Activated T-helper 2 cell treated with anti-CD3 and anti-CD28 coated beads, Interferon-gamma antibody, Interleukin-2, Interleukin-4, amounts not matched to agents 10 μg/mL and 5 μg/mL and 100 μg/mL, durations not matched to agents 14 hours and 24 hours and 36 hours (primary cell): ENCODE data around the gene ISL2. TPM values are rescaled to one million over a fixed set of nuclear protein-coding genes. Genes with fewer than 3 reads are reported as not detected.

Experiments used
- DNase-seq: peaks from one replicate; pipeline ENCODE4 v3.0.0; 2021; ENCODE audit warnings: low spot score
- H3K27ac Mint-ChIP-seq: one replicate; pipeline ENCODE4 v1.8.0; 2021; ENCODE audit warnings: mixed read lengths
- H3K27me3 Mint-ChIP-seq: one replicate; pipeline ENCODE4 v1.8.0; 2021; ENCODE audit warnings: low read depth, mixed read lengths
- H3K36me3 Mint-ChIP-seq: one replicate; pipeline ENCODE4 v1.8.0; 2021; ENCODE audit warnings: low read depth, mixed read lengths
- H3K4me1 Mint-ChIP-seq: one replicate; pipeline ENCODE4 v1.8.0; 2021; ENCODE audit warnings: low read depth, mixed read lengths
- H3K4me3 Mint-ChIP-seq: one replicate; pipeline ENCODE4 v1.8.0; 2021; ENCODE audit warnings: low read depth, mild to moderate bottlenecking, moderate library complexity, mixed read lengths
- H3K9me3 Mint-ChIP-seq: one replicate; pipeline ENCODE4 v1.8.0; 2021; ENCODE audit warnings: mixed read lengths
- intact Hi-C: fragments of 100-400 bp; cut with micrococcal nuclease; formaldehyde crosslinking; loops from one replicate; pipeline ENCODE4 v1.15.1; 2023
- total RNA-seq: library from RNA; stranded (reverse); gene quantifications from 2 replicates; pipeline ENCODE4 v1.2.3, GENCODE V29; 2022

Gene ISL2
- total RNA-seq, 1 donor from 2014 or later, result 1.8 TPM

DNA sequence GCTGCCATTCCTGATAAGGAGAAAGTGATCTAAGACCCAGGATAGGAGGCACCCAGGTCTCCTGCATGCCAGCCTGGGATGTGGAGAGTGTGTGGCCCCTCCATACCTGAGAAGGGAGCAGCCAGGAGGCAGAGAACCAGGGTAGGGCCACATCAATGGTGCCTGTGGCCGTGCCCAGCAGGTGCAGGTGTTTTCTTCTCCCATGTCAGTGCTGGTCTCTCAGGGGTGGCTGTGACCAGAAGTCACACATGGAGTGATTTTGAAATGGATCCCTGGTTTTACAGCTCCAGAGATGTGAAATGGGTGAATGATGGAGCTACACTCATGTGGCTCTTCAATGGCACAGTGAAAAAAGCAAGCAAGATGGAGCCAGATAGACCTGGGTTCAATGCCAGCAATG, 3.3 kb upstream of the ISL2 start:
- Mint-ChIP-seq H3K4me1 (peaks cover 18% of the 10 kb centered on the region), H3K27ac (no peak overlapping the region), H3K4me3 (no peak overlapping the region), H3K27me3 (peaks cover 48% of the 10 kb centered on the region), H3K36me3 (peaks cover 3% of the 10 kb centered on the region), H3K9me3 (no peaks in the 10 kb centered on the region)
- intact Hi-C loops, result loop anchor here (5.0 kb wide), 1 partner anchor 141 kb away; no protein-coding TSS in a partner anchor
- DNase-seq, result no peak

DNA sequence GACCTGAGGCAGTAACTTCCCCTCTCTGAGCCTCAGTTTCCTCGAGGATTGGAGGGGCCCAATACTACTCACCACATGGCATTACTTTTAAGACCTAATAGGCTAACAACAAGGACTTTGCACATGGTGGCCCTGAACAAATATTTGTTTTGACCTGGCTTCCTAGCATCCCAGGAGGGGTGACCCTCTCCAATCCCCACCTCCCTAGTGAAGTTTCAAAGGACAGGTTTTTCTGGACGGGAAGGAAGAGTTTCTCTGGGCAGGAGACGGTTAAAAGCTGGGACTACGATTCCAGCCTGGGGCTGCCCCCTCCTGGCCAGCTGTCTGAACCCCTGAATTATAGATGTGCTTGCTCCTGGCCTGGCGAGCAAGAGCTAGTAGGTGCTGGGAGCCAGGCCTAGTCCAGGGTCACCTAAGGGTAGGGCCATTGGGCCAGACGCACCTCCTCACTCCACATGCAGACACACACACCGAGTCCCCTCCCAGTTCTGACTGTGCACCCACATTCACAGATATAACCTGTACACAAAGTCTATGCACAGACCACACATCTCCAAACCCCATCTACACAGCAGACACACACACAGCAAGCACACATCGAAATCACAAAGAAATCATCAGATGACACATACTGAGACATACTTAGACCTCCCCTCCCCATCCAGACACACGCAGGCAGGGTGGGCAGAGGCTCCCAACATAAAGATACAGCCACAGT, 2.7 kb upstream of the ISL2 start:
- Mint-ChIP-seq H3K36me3 (peaks cover 9% of the 10 kb centered on the region), H3K4me1 (peaks cover 22% of the 10 kb centered on the region), H3K4me3 (no peak overlapping the region), H3K27ac (no peak overlapping the region), H3K27me3 (peaks cover 51% of the 10 kb centered on the region), H3K9me3 (no peaks in the 10 kb centered on the region)
- DNase-seq, result no peak
- intact Hi-C loops, result loop anchor here (5.0 kb wide), 1 partner anchor 142 kb away; no protein-coding TSS in a partner anchor

DNA sequence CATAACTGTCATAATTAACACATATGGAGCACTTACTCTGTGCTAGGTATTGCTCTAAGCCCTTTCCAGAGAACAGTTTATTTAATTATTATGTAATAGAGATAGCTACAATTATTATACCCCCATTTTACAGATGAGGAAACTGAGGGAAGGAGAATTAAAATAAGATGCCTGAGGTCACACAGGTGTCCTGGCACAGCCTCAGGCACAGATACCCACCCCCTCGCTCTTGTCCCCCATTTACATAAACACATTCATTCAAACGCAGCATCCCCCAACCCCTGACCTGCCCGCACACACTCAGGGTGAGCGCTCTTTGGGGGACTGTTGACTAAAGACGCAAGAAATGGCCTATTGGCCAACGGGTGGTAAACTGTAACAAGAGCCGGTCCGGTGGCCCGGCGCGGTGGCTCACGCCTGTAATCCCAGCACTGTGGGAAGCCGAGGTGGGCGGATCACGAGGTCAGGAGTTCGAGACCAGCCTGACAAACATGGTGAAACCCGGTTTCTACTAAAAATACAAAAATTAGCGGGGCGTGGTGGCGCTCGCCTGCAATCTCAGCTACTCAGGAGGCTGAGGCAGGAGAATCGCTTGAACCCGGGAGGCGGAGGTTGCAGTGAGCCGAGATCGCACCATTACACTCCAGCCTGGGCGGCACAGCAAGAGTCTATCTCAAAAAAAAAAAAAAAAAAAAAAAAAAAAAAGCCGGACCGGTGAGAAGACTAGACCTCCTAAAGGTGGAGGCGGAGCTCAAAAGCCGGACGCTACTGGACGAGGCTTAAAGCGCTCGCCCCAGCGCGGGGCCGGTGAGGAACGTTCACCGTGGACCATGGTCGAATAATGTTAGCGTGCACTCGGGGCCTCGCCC, 1.9 kb upstream of the ISL2 start:
- intact Hi-C loops, result loop anchor here (5.0 kb wide), 1 partner anchor 142 kb away; no protein-coding TSS in a partner anchor
- Mint-ChIP-seq H3K4me3 (peak overlapping the region; percentile 37), H3K27ac (no peak overlapping the region), H3K9me3 (no peaks in the 10 kb centered on the region), H3K4me1 (peaks cover 25% of the 10 kb centered on the region), H3K36me3 (peaks cover 9% of the 10 kb centered on the region), H3K27me3 (peaks cover 51% of the 10 kb centered on the region)
- no peak for DNase-seq

DNA sequence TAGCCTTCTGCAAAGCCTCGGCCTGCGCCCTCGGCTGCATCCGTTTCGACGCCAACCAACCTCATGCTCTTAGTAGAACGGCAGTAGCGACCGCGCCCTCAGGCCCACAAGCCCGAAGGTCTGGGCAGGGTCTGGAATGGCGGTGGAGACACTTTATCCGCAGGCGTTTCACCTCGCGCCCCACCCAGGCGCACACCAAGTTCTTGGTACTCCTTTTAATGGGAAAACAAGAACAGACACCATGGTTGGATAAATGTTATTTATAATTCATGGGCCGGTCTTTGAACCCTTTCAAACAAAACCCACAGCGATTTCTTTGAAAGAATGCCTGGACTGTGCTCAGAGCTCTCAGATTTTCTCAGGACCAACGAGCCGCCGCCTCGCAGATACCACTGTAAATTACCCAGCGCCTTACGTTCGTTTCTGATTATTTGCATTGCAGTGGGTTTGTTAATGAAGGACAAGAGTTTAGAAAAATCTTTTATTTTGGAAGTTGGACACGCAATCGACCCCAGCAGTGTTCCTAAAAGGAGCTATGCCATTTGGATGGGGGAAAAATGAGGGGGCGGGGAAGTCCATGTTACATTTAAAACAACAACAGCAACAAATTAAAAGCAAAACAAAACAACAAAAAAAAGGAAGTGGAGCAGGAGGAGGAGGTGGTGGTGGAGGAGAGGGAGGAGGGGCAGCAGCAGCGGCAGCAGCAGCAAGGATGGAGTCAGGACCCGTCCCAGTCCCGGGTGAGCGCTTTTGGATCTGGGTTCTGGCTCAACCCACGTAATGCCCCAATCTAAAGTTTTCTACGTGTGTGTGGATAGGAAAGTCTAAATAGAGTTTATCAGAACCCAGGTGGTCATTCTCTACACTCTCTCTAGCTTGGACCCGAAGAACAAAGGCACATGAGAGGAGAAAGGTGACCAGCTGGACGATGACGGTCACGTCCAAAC, 993 bp upstream of the ISL2 start:
- no peak for DNase-seq

DNA sequence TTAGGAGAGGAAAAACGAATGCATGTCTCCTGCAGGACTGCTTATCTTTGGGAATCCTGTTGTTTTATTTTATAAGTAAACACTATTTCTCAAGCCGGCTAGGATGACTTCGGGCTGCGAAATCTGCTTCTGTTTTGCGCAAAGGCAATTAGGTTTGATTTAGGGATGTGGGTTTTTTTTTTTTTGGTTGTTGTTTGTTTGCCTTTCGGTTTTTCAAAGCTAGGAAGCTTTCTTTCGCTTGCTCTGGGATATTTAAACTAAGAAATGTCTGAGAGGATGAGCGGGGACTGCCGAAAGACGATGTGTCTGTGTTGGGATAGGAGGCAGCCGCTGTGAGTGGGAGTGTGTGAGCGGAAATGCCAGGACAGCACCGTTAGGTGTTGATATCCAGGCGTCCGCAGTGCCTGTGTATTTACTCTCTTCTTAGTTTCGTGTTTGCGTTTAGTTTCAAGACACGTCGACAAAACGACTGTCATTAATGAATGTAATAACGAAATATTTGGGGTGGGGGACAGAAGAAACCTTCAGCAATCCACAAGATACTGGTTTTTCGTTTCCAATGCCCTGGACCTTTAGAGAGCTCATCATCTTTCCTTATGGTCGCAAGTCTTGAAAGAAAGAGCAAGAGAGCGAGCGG, 604 bp downstream of the ISL2 start:
- DNase-seq, result no peak

More for the DNA sequence above, 993 bp upstream of the ISL2 start:
- intact Hi-C loops, result loop anchor here (2.0 kb wide), 2 partner anchors 25 to 101 kb away; partner anchors contain the start of gene ETFA
- peaks cover 53% of the 10 kb centered on the region for H3K27me3 Mint-ChIP-seq
- H3K36me3 Mint-ChIP-seq, result peaks cover 16% of the 10 kb centered on the region
- no peaks in the 10 kb centered on the region for H3K9me3 Mint-ChIP-seq
- H3K27ac Mint-ChIP-seq, result peak overlapping the region; percentile 67
- H3K4me3 Mint-ChIP-seq, result peak overlapping the region; percentile 85
- peaks cover 33% of the 10 kb centered on the region for H3K4me1 Mint-ChIP-seq

DNA sequence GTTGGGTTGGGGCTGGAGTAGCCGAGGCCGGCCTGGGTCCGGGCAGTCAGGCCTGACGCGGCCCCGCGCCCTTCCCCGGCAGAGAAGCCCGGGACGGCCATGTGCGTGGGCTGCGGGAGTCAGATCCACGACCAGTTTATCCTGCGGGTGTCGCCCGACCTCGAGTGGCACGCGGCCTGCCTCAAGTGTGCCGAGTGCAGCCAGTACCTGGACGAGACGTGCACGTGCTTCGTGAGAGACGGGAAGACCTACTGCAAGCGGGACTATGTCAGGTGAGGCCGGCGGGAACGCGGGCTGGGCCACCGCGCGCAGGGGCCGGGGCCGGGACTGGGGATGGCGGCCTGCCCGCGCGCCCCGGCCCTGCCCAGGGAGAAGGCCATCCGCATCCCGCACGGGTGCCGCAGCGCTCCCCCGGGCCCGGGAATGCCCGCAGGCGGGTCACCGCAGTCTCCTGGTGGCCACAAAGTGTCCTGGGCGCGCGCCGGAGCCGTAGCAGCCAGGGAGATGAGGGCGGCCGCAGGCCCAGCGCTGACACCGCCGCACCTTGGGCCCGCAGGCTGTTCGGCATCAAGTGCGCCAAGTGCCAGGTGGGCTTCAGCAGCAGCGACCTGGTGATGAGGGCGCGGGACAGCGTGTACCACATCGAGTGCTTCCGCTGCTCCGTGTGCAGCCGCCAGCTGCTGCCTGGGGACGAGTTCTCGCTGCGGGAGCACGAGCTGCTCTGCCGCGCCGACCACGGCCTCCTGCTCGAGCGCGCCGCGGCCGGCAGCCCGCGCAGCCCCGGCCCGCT, 1.3 kb downstream of the ISL2 start:
- H3K4me3 Mint-ChIP-seq, result peak overlapping the region; percentile 76
- intact Hi-C loops, result loop anchor here (2.0 kb wide), 2 partner anchors 27 to 103 kb away; partner anchors contain the start of gene ETFA
- peaks cover 24% of the 10 kb centered on the region for H3K36me3 Mint-ChIP-seq
- no peaks in the 10 kb centered on the region for H3K9me3 Mint-ChIP-seq
- peaks cover 39% of the 10 kb centered on the region for H3K4me1 Mint-ChIP-seq
- no peak overlapping the region for H3K27ac Mint-ChIP-seq
- H3K27me3 Mint-ChIP-seq, result peaks cover 59% of the 10 kb centered on the region
- no peak for DNase-seq

More for the DNA sequence above, 604 bp downstream of the ISL2 start:
- peaks cover 39% of the 10 kb centered on the region for H3K4me1 Mint-ChIP-seq
- H3K9me3 Mint-ChIP-seq, result no peaks in the 10 kb centered on the region
- peak overlapping the region; percentile 76 for H3K4me3 Mint-ChIP-seq
- H3K27ac Mint-ChIP-seq, result peak overlapping the region; percentile 62
- intact Hi-C loops, result loop anchor here (2.0 kb wide), 2 partner anchors 26 to 102 kb away; partner anchors contain the start of gene ETFA
- peaks cover 60% of the 10 kb centered on the region for H3K27me3 Mint-ChIP-seq
- H3K36me3 Mint-ChIP-seq, result peaks cover 24% of the 10 kb centered on the region

DNA sequence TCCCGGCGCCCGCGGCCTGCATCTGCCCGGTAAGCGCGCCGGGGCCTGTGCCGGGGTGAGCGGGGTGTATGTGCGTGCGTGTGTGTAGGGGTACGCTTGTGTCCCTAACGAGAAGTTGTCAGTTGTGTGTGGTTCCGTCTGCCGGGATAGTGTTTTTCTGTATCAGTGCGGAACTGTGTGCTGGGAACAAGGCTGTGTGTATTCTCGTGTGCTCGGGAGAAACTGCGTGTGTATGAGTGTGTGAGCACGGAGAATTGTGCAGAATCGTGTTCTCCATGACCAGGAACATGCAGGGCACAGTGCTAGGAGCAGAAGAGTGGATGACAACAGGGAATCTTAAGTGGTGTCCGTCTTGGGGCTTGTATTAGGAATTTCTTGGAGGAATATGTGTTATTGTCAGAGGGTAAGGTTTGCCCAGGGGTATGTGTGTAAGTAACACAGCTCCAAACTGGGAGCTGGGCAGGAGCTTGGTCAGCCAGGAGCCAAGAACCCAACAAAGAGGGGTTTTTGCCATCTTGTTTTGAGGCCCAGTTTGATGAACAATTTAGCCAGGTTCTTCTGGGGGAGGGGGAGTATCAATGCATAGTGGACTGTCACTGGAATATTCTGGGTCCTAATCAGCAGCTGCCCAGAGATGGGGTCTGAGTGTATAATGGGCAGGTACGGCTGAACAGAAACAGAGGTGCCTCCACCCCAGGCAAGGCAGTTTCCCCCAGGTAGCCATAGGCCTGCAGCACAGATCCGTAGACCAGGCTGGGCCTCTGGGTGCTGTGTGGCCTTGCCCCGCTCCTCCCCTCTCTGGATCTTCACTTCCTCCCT, 2.1 kb downstream of the ISL2 start:
- no peaks in the 10 kb centered on the region for H3K9me3 Mint-ChIP-seq

DNA sequence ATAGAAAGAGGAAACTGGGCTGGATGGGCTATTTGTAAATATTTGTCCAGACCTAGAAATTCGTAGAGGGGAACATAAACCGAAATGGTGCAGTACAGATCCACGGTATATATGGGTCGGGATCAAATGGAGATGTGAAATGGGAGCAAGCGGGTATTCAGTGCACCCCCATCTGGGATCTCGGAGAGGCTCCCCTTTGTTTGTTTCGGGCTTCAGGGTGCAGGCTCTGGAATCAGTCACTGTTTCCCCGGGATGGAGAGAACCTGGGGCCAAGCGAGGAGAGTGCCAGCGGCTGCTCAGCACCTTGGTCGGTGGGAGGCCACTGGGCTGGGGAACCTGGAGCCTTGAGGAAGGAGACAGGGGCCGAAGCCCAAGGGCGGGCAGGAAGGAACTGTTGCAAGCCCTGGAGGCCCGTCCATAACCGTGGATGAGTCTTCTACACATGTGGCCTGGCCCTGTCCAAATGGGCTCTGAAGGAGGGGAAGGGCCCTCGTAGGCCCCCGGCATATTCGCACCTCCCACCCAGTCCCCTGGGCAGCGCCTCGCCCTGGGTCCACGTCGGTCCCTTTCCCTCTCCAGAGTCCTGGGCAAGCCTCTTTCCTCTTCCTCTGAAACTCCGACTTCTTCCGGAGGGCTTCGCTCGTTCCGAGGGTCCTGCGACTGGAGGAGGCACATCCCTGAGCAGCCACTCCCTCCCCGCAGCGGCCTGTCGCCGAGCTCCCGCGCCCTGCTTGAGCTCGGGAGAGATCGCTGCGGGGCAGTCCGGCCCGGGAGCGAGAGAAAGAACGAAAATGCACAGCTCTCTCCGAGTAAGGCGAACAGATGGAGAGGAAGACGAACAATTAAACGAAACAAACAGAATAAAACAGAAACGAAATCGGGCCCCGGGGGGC, 3.0 kb downstream of the ISL2 start:
- H3K36me3 Mint-ChIP-seq, result peaks cover 24% of the 10 kb centered on the region
- H3K27me3 Mint-ChIP-seq, result peaks cover 71% of the 10 kb centered on the region
- intact Hi-C loops, result loop anchor here (5.0 kb wide), 1 partner anchor 282 kb away; the partner anchor contains the start of gene TMEM266
- peak overlapping the region; percentile 59 for H3K27ac Mint-ChIP-seq
- H3K9me3 Mint-ChIP-seq, result no peaks in the 10 kb centered on the region
- peaks cover 40% of the 10 kb centered on the region for H3K4me1 Mint-ChIP-seq
- no peak for DNase-seq
- peak overlapping the region; percentile 80 for H3K4me3 Mint-ChIP-seq

More for the DNA sequence above, 2.1 kb downstream of the ISL2 start:
- Mint-ChIP-seq H3K4me1 (peaks cover 40% of the 10 kb centered on the region), H3K27ac (no peak overlapping the region), H3K36me3 (peaks cover 24% of the 10 kb centered on the region), H3K27me3 (peaks cover 66% of the 10 kb centered on the region), H3K4me3 (peak overlapping the region; percentile 41)
- no peak for DNase-seq
- intact Hi-C loops, result no loop called here

DNA sequence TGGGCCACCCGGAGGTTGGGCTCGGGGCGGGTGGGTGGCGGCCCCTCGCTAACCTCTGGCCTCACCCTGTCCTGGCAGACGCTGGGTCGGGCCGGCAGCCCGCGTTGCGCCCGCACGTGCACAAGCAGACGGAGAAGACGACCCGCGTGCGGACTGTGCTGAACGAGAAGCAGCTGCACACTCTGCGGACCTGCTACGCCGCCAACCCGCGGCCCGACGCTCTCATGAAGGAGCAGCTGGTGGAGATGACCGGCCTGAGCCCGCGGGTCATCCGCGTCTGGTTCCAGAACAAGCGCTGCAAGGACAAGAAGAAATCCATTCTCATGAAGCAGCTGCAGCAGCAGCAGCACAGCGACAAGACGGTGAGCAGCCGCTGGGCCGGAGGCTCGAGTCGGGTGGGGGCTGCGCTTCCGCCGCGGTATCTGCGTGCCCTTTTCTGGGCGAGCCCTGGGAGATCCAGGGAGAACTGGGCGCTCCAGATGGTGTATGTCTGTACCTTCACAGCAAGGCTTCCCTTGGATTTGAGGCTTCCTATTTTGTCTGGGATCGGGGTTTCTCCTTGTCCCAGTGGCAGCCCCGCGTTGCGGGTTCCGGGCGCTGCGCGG, 3.7 kb downstream of the ISL2 start:
- peak; percentile 26 for DNase-seq
- intact Hi-C loops, result loop anchor here (5.0 kb wide), 1 partner anchor 283 kb away; the partner anchor contains the start of gene TMEM266
- no peak overlapping the region for H3K27ac Mint-ChIP-seq
- no peaks in the 10 kb centered on the region for H3K9me3 Mint-ChIP-seq
- peaks cover 24% of the 10 kb centered on the region for H3K36me3 Mint-ChIP-seq
- peak overlapping the region; percentile 80 for H3K4me3 Mint-ChIP-seq
- H3K27me3 Mint-ChIP-seq, result peaks cover 75% of the 10 kb centered on the region
- peaks cover 41% of the 10 kb centered on the region for H3K4me1 Mint-ChIP-seq
